Left ventricle myocardium inferior (tissue), 1 donor: ENCODE data around the gene NDUFAF5. TPM values are rescaled to one million over a fixed set of nuclear protein-coding genes. Genes with fewer than 3 reads are reported as not detected.

ENCODE experiments used
- DNase-seq: peaks from one replicate; pipeline ENCODE4 v3.0.0-alpha.2; 2020
- H3K27ac ChIP-seq: fragments of 200-600 bp; replicated peaks from 2 replicates; pipeline ENCODE4 v1.8.0; 2021
- H3K27me3 ChIP-seq: fragments of 200-600 bp; 2 replicates; pipeline ENCODE4 v1.8.0; 2021; ENCODE audit warnings: low read depth
- H3K36me3 ChIP-seq: fragments of 200-600 bp; 2 replicates; pipeline ENCODE4 v1.8.0; 2021
- H3K4me1 ChIP-seq: fragments of 200-600 bp; 2 replicates; pipeline ENCODE4 v1.8.0; 2021
- H3K4me3 ChIP-seq: fragments of 200-600 bp; 2 replicates; pipeline ENCODE4 v1.8.0; 2021; ENCODE audit warnings: mild to moderate bottlenecking, moderate library complexity
- H3K9me3 ChIP-seq: fragments of 200-600 bp; replicated peaks from 2 replicates; pipeline ENCODE4 v1.8.0; 2021
- CTCF ChIP-seq: fragments of 200-600 bp; IDR thresholded peaks from 2 replicates; pipeline ENCODE4 v1.8.0; 2021; ENCODE audit warnings: antibody characterized with exemption, mild to moderate bottlenecking, borderline replicate concordance
- intact Hi-C: fragments of 100-400 bp; cut with micrococcal nuclease; formaldehyde crosslinking; loops from one replicate; pipeline ENCODE4 v1.11.0; 2022
- total RNA-seq: library from RNA; stranded (reverse); fragmentation: NEBNext Ultra II Directional; extraction: Animal tissue kit (Norgen Biotek cat#: 25700); gene quantifications from one replicate; pipeline ENCODE4 v1.2.1, GENCODE V29; 2021
- donor health status: DM: no; HTN: yes; CAD: no; lungs with severe emphysema.

Gene NDUFAF5
- total RNA-seq, 1 donor from 2014 or later, result 60.2 TPM

DNA sequence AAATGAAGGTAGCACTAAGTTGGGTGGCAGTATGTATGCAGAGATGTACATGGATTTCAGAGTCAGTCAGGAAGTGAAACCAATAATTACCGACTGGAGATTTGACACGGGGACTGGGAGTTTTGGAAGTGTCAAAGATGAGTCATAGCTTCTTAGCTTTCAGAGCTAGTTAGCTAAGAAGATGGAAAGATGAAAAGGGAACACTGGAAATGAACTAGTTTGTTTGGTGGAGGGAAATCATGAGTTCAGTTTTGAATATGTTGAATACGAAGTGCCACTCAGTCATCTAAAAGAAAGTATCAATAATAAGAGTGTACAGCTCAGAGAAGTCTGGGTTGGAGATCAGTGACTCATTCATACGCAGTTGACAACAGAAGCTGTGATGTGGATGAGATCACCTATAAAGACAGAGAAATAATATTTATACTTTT, 7.6 kb upstream of the NDUFAF5 start:
- no peaks in the 10 kb centered on the region for H3K9me3 ChIP-seq
- intact Hi-C loops, result loop anchor here (10.0 kb wide), 1 partner anchor 322 kb away; no protein-coding TSS in a partner anchor
- H3K27ac ChIP-seq, result no peak overlapping the region
- no peak overlapping the region for H3K4me3 ChIP-seq
- no peak for TF ChIP-seq CTCF
- peaks cover 92% of the 10 kb centered on the region for H3K36me3 ChIP-seq
- no peak for DNase-seq
- H3K27me3 ChIP-seq, result no peaks in the 10 kb centered on the region
- H3K4me1 ChIP-seq, result peaks cover 17% of the 10 kb centered on the region

DNA sequence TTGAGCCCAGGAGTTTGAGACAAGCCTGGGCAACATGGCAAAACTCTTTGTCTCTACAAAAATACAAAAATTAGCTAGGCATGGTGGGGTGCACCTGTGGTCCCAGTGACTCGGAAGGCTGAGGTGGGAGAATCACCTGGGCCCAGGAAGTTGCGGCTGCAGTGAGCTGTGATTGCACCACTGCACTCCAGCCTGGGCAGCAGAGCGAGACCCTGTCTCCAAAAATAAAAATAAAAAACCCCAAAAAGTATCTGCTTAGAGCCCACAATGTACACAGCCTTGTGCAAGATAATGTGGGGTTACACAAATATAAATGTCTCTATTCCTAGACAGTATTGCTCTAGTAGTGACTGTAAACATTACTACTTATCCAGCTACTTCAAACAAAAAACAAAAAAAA, 6.0 kb upstream of the NDUFAF5 start:
- no peaks in the 10 kb centered on the region for H3K9me3 ChIP-seq
- no peak overlapping the region for H3K4me3 ChIP-seq
- peaks cover 86% of the 10 kb centered on the region for H3K36me3 ChIP-seq
- no peak for TF ChIP-seq CTCF
- intact Hi-C loops, result loop anchor here (10.0 kb wide), 1 partner anchor 324 kb away; no protein-coding TSS in a partner anchor
- no peak overlapping the region for H3K27ac ChIP-seq
- DNase-seq, result no peak
- H3K4me1 ChIP-seq, result peaks cover 25% of the 10 kb centered on the region
- no peaks in the 10 kb centered on the region for H3K27me3 ChIP-seq

- intact Hi-C loops, result no loop called here
- H3K27ac ChIP-seq, result no peak overlapping the region
- DNase-seq, result no peak
- no peak for TF ChIP-seq CTCF
- peak overlapping the region; percentile 90 for H3K4me3 ChIP-seq
- H3K36me3 ChIP-seq, result peaks cover 58% of the 10 kb centered on the region
- no peaks in the 10 kb centered on the region for H3K27me3 ChIP-seq
- no peaks in the 10 kb centered on the region for H3K9me3 ChIP-seq
- H3K4me1 ChIP-seq, result peaks cover 72% of the 10 kb centered on the region
Measured at GRCh38 chr20:13783528-13783927, 1.3 kb upstream of the NDUFAF5 start.

DNA sequence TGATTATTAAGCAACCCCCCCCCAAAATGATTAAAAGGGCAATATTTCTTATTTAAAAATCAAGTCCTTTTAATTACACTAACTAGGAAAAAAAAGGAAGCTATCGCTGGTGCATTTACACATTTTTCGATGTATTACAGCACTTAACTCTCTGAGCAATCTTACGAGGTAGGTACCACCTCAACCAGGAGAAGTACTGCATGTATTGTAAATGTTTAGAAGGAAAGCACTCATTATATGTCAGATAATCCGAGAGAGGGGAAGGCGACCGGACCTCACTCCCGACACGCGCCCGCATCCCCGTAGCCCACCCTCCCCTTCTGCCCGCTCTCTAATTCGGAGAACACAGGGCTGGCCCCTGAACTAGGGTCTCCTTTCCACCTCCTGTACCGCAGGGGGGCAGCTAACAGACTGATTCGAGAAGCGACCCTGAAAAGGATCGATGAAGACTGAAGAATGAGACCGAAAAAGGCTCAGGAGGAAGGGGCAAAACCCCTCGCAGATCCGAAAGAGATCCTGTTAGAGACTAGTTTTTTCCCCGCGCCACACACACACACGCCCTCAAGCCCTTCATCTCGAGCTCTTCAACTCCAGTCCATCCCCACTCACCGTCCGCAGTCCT, 446 bp upstream of the NDUFAF5 start:
- no peak for DNase-seq
- peak overlapping the region; percentile 90 for H3K4me3 ChIP-seq
- H3K4me1 ChIP-seq, result peaks cover 72% of the 10 kb centered on the region
- no peaks in the 10 kb centered on the region for H3K9me3 ChIP-seq
- no peaks in the 10 kb centered on the region for H3K27me3 ChIP-seq
- peaks cover 59% of the 10 kb centered on the region for H3K36me3 ChIP-seq
- intact Hi-C loops, result no loop called here
- no peak for TF ChIP-seq CTCF
- H3K27ac ChIP-seq, result peak overlapping the region; percentile 95

GRCh38 chr20:13786143-13786828, 1.5 kb downstream of the NDUFAF5 start:
- H3K4me1 ChIP-seq, result peaks cover 78% of the 10 kb centered on the region
- no peaks in the 10 kb centered on the region for H3K9me3 ChIP-seq
- H3K27me3 ChIP-seq, result no peaks in the 10 kb centered on the region
- peak overlapping the region; percentile 95 for H3K27ac ChIP-seq
- intact Hi-C loops, result no loop called here
- H3K4me3 ChIP-seq, result peak overlapping the region; percentile 90
- TF ChIP-seq CTCF, result no peak
- H3K36me3 ChIP-seq, result peaks cover 59% of the 10 kb centered on the region
- no peak for DNase-seq
